NCI-H1092 treated with DMSO at 0.1 percent for 48 hours (cell line): ENCODE data around the gene GLTPD2.
A peak's percentile ranks its signal among the peaks of the same experiment; 100 is the strongest.

ENCODE experiments used
- DNase-seq: peaks from one replicate; lab custom pipeline; 2025; lab: John Stamatoyannopoulos, UW

GLTPD2 gene

GRCh38 chr17:4771519-4772234 lies 17.1 kb upstream of the GLTPD2 start, which contains the start of gene TM4SF5:
Gene TM4SF5 (plus strand): TSS chr17:4771886. CDS start chr17:4771923, 37 bp downstream.
- DNase-seq: peak; percentile 48

GRCh38 chr17:4772235-4772613 lies 16.5 kb upstream of the GLTPD2 start:
- DNase-seq: peak; percentile 22

DNA sequence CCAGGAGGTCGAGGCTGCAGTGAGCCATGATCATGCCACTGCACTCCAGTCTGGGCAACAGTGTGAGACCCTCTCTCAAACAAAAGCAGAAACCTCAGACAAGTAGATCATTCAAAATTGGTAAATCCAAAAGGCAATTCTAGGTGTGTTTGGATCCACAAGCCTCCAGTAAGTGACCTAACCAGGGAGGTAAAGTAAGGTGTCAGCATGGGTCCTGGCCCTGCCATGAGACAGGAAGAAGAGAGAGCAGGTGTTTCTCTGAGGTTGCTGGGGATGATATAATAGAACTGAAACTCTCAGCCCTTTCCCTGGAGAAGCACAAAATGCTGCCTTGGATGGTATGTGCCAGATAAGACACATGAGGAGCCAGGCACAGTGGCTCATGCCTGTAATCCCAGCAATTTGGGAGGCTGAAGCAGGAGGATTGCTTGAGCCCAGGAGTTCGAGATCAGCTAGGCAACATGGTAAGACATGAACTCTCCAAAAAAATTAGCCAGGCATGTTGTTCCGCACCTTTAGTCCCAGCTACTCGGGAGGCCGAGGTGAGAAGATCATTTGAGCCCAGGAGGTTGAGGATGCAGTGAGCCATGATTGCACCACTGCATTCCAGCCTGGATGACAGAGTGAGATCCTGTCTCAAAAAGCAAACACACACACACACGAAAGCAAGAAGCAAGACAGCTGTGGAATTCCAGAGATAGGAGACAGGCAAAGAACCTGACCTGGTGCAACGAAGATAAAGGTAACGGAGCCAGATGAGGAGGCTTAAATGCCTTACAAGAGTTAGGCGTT lies 10.6 kb upstream of the GLTPD2 start:
- no peak for DNase-seq

DNA sequence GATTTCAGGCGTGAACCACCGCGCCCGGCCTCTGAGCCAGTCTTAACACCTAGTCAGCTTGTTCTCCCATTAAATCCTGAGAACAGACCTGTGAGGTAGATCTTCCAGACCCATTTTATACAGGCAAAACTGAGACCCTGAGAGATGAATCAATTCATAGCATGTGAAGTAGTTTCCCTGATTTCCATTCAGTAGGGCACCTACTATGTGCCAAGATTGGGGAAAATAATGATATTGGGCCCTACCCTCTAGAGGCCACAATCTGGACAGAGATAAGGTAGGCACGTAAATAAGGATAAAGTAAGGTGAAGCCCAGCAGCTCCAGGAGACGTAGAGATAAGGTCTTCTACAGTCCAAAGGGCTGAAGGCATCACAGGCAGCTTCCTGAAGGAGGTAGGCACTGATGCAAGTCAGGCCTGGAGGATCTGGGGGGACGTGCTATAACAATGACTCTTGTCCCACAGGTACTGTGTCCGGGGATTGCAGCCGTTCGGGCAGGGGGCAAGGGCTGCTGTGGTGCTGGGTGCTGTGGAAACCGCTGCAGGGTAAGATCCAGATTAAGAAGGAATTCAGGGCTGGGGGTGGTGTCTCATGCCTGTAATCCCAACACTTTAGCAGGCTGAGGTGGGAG lies 8.3 kb upstream of the GLTPD2 start:
- DNase-seq: no peak

GRCh38 chr17:4782652-4783051 lies 6.1 kb upstream of the GLTPD2 start:
- DNase-seq: no peak

GRCh38 chr17:4785311-4786105 lies 3.3 kb upstream of the GLTPD2 start:
- DNase-seq: no peak

- no peak for DNase-seq
Observed at GRCh38 chr17:4786106-4786511, 2.7 kb upstream of the GLTPD2 start, which contains the start of gene VMO1. Gene VMO1 (minus strand): TSS chr17:4786364. CDS start chr17:4786352, 12 bp downstream.

DNA sequence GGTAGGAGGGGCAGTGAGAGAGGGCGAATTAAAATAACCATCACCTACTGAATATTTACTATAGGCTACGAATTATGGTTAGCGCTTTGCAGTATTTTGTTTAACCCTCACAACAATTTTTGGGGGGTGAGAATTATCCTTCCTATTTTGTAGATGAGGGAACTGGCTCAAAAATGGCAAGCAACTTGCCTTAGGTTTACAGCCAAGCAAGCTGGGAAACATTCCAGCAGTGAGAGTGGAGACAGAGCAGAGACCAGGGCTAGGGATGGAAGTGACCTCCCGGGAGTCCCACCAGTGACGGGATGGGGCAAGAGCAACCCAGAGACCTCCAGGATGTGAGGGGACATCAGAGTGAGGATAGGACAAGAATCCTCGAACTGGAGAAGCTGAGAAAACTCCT lies 2.2 kb upstream of the GLTPD2 start:
- DNase-seq: no peak

GRCh38 chr17:4788159-4788806 lies 481 bp upstream of the GLTPD2 start:
- no peak for DNase-seq

- peak; percentile 40 for DNase-seq
Observed at GRCh38 chr17:4789701-4789950, 862 bp downstream of the GLTPD2 start.

DNA sequence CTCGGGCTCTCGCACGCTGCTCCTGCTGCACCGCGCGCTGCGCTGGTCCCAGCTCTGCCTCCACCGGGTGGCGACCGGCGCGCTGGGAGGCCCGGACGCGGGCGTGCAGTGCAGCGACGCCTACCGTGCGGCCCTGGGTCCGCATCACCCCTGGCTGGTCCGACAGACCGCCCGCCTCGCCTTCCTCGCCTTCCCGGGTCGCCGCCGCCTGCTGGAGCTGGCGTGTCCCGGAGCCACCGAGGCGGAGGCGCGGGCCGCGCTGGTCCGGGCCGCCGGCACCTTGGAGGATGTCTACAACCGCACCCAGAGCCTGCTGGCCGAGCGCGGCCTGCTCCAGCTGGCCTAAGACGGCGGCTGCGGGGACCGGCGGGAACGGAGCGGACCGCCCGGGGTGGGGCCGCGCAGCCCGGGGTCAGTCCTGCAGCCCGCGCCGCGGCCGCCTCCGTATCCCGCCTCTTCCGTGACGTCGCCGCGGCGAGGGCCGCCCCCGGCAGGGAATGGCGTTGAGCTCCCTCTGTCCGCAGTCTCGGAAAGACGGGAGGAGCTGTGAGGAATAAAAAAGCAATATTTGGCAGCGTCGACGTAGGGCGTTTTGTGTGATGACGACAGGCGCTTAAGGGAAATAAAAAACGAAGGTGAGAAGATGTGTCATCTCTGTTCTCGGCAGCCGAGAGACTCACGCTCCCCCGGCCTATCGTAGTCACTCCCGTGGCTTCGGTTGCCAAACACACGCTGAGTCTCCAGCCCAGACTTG lies 1.4 kb downstream of the GLTPD2 start:
- peak; percentile 58 for DNase-seq

GRCh38 chr17:4790705-4791088 lies 1.9 kb downstream of the GLTPD2 start:
- DNase-seq: no peak

DNA sequence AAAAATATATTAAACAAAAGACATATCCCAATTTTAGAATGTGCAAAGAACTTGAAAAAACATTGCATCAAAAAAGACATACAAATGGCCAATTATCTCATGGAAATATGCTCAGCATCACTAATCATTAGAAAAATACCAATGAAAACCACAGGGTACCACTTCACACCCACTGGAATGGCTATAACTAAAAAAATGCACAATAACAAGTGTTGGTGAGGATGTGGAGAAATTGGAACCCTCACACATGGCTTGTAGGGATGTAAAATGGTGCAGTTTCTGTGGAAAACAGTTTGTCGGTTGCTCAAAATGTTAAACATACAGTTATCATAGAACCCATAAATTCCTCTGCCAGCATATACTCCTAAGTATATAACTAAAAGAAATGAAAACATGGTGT lies 6.4 kb downstream of the GLTPD2 start:
- DNase-seq: no peak

GRCh38 chr17:4796552-4796920 lies 7.8 kb downstream of the GLTPD2 start:
- no peak for DNase-seq

DNA sequence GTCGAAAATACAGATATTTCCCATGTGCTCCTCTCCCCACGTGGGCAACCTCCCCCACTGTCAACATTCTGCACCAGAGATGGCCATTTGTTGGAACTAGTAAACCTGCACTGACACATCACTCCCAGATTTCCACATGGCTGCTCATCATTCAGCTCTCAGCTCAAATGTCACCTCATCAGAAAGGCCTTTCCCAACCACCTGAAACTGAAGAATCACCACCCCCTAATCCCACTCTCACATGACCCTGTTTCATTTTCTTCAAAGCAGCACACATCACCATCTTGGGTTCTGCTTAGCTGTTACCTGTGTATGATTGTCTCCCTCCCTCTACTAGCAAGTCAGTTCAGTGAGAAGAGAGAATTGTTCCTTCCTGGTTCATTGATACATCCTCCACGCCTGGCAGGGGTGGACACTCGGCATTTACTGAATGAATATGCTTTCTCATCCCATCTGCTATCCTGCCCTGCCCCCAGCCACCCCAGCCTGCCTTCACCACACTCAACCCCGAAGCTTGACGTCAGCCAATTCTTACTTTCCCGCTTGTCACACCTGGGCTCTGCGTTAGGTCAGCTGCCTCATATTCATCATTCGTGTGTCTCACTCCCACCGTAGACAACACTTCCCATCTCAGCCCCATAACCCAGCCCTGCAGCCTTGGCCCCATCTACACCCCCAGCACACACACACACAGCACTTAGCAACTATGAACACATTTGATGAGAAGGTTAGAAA lies 11.9 kb downstream of the GLTPD2 start:
- DNase-seq: no peak

DNA sequence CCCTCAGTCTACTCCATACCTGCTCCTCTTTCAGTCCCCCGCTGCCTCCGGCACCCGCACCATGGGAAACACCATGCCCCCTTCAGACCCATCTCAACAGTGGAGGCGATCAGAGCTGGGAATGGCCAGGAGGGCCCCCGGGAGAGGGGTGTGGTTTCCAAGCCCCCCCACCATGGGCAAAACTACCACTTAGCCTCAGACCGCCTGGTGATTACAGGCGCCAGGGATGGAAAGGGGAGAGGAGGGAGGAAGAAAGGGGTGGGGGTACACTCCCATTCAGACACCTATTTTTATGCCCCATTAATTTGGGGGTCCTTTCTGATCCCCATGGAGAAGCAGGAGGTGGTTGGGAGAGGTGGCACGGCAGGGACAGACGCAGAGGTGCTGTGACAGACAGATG lies 13.5 kb downstream of the GLTPD2 start, which contains the start of gene C17orf114:
TSS of gene C17orf114 (minus strand) at position 101 of the 400 bp plus-strand sequence.
- no peak for DNase-seq

GRCh38 chr17:4806456-4806776 lies 17.7 kb downstream of the GLTPD2 start:
- DNase-seq: no peak

DNA sequence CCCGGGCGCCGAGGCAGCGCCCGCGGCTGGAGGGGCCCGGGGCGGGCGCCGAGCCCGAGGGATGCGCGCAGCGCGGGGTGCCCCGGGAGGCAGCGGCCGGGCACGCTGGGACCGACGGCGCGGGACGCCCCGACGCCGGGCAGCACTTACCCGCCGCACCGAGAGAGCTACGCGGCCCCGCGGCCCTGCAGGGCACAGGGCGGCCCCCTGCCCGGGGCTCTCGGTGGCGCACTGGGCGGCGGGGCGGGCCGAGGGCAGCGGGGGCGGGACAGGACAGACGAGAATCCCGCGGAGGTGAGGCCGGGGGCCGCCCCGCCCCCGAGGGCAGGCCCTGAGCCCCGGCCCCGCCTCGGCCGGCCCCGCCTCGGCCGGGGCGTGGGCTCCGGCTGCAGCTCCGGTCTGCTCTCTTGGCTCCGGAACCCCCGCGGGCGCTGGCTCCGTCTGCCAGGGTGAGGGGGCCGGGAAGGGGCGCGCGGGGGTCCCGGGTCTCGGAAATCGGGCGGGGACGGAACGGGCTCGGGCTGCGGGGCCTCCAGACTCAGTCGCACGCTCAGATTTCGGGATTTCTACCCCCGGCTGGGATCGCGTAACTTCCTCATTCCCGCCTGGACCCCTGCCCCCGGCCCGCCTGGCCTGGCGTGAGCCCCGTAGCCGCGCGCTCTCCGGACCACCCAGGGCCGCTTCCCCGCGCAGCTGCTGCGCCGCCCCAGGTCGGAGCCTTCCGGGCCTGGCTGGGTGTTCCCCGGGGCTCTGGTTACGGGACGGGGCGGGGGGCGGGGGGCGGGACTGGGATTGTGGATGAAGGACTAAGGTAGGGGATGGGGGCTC lies 18.2 kb downstream of the GLTPD2 start, which contains the start of gene PLD2:
TSS of gene PLD2 (plus strand) at position 376 of the 828 bp plus-strand sequence. CDS start 621 bp downstream, outside the sequence.
- peak; percentile 58 for DNase-seq

DNA sequence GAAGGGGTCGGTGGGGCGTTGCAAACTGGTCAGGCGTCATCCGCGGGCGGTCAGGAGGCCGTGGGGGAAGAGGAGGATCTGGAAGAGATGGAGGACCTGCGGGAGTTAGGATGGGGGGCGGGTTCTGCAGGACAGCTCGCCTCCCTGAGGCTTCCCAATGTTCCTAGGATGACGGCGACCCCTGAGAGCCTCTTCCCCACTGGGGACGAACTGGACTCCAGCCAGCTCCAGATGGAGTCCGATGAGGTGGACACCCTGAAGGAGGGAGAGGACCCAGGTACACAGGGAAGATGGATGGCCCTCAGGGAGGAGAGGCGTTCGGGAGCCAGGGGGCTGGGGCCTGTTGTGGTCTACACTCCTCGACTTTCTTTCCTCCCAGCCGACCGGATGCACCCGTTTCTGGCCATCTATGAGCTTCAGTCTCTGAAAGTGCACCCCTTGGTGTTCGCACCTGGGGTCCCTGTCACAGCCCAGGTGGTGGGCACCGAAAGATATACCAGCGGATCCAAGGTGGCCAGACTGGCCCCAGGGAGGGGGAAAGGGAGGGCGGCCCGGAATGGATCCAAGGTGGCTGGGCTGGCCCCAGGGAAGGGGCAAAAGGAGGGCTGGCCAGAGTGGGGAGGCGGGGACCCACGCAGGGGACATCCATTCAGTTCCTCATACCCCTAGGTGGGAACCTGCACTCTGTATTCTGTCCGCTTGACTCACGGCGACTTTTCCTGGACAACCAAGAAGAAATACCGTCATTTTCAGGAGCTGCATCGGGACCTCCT lies 19.0 kb downstream of the GLTPD2 start:
- DNase-seq: no peak
